HG03108 (cell line): Measurements from ENCODE around the gene IRAK1BP1.
"Not testable (repeated sequence)": the region's sequence is repeated elsewhere in the genome, so short reads cannot be mapped to it uniquely, and the experiment has no call there.

Experiments used
- ATAC-seq: cut with Tn5 transposase; IDR thresholded peaks from one replicate; pipeline ENCODE4 v1.9.1; 2021; ENCODE audit warnings: moderate library complexity; ENCODE audit not compliant: unreplicated experiment

The IRAK1BP1 gene

DNA sequence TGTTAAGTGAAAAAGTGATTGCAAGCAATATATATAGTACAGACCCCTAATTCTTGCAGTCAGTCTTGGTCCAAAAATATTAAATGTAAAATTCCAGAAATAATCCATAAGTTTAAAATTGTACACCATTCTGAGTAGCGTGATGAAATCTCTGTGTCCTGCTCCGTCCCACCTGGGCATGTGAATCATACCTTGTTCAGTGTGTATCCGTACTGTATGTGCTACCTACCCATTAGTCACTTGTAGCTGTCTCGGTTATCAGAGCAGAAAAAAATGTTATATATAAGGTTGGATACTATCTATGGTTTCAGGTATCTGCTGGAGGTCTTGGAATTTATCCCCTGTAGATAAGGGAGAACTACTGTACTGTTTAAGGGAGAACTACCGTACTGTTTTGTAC, 16.3 kb downstream of the IRAK1BP1 start:
- ATAC-seq, result no peak

DNA sequence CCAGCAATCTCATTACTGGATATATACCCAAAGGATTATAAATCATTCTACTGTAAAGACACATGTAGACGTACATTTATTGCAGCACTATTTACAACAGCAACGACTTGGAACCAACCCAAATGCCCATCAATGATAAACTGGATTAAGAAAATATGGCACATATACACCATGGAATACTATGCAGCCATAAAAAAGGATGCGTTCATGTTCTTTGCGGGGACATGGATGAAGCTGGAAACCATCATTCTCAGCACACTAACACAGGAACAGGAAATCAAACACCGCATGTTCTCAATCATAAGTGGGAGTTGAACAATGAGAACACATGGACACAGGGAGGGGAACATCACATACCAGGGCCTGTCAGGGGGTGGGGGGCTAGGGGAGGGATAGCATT, 22.6 kb downstream of the IRAK1BP1 start:
- not testable (repeated sequence) for ATAC-seq

DNA sequence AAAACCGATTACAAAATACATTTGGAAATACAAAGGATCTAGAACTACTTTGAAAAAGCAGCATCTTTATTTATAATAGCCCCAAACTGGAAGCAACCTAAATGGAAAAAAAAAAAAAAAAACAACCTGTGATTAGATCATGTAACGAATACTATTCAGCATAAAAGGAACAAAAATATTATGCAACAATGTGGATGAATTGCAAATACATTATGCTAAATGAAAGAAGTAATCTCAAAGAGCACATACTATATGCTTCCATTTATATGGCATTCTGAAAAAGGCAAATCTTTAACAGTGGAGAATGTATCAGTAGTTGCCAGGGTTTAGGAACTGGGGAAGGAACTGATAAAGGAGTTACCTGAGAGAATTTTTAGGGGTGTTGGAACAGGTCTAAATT, 28.9 kb downstream of the IRAK1BP1 start:
- ATAC-seq, result no peak

DNA sequence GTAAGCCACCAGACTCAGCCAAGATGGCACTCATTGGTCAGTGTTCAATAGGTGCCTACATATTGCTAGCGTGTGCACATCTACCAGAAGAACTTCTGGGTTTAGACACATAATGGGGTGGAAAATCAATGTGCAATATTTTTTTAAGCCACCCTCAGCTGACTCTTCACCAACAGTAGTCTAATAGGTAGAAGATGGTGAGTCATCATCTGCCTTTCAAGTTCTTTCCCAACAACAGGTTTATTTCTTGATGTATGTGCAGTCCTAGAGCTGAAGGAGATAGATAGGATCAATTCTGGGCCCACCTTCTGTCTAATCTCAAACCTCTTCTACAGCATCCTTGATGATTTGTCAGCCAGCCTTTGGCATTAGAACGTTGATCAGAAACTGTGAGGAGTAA, 41.3 kb downstream of the IRAK1BP1 start:
- no peak for ATAC-seq

DNA sequence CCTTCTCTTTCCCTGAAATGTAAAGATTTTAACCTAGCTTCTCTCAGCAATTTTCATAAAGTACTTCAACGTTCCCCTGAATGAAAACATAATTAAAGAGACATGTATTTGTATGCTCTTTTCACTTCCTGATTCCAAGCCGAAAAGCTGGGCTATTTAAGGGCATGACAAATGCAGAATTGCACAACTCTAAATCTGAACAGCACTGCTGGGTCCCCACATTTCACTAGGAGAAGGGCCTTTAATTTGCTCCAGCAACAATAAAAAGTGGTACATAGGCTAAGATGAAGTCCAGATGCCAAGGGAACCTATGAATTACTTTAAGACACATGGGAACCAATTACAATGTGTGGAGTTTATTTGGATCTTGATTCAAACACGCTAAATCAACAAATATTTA, 42.0 kb downstream of the IRAK1BP1 start:
- no peak for ATAC-seq

DNA sequence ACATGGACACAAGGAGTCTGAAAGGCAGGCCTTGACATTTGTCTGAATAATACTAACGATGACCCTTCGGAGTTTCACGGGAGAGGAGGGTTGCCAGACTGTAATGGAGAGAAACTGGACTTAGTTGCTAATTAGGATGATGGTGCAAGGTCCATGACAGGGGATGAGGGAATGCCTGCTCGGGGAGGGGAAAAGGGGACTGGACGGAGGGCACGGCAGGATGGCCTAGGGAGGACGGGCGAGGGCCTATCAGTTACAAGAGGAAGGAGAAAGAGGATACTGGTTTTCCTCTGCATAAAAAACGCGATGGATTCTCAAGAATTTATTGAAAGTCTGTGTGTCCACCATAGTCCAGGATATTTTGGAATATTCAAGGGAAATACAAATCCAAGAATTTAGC, 42.7 kb downstream of the IRAK1BP1 start:
- ATAC-seq, result no peak

DNA sequence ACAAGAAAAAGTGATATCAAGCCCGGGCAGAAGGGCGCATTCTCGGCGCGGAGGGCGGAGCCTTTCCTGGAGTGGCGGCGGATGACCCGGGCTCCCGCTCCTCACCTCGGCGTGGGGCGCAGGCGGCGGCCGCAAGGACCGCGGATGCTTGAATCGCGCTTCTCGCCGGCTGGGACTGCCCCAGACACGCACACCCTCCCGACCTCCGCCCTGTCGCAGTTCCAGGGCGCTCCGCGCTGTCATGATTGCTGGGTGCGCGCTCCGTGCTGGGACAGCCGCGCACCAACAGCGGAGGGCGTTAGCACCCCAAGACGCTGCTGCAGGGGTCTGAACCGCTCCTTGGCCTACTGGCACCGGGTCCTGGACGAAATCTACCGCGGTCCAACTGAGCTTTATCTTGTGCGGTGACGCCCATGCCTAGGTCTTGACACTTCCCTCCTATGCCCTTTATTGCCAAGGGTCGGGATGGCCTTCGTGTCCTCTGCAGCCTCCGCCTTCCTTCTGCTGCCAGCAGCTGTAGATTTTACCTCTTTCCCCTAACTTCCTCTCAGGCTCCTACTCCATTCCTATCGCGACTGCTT, 43.3 kb downstream of the IRAK1BP1 start:
- ATAC-seq, result peak; percentile 60

DNA sequence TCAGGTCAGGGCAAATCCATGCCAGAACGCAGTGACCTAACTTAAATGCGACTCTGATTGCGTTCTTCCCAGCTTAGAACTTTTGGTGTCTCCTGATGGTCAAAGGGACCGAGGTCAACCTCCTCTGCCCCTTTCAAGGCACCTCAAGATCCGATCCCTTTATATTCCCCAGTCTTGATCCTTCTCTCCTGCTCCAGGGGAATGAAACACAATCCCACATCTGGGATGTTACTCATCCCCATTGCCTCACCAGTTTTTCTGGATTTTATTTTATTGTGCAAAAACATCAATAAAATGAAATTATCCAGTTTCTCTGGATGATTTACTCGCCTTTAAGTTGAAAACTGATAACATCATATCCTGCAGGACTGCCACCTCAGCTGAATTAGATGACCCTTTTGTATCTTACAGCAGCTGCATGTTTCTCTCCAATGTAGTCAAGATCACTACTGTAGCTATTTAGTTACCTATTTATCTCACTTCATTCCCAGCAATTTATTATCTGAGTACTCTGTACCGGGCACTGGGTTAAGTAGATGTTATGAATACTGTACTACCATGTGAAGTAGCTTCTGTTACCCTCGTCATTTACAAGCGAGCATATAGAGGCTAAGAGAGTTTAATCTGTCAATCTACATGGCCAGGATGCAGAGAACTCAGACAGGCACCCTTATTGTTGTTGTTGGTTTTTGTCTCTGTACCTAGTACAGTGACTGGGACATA, 44.0 kb downstream of the IRAK1BP1 start:
- ATAC-seq, result no peak

DNA sequence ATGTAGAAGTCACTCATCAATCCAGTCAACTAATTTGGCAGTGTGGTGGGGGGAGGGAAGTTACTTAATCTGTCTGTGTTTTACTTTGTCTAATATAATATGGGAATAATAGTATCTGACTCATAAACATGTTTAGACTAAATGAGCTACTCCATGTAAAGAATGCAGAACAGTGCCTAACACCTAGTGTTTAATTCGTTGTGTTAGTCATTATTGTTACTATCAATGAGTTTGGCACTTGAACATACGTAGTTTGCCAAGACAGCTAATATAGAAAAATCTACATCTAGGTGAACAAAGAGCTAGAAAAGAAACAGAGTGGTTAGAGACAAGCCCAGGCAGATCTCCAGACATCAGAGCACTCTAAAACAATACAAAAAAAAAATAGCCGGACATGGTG, 49.1 kb downstream of the IRAK1BP1 start:
- no peak for ATAC-seq

DNA sequence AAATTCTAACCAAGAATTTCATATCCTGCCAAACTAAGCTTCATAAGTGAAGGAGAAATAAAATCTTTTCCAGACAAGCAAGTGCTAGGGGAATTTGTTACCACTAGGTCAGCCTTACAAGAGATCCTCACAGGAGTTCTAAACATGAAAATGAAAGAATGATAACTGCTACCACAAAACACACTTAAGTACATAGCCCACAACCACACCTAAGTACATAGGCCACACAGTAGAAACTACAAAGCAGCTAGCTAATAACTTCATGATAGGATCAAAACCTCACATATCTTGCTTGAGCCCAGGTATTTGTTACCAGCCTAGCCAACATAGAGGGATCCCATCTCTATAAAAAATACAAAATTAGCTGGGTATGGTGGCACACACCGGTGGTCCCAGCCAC, 50.4 kb downstream of the IRAK1BP1 start:
- no peak for ATAC-seq

DNA sequence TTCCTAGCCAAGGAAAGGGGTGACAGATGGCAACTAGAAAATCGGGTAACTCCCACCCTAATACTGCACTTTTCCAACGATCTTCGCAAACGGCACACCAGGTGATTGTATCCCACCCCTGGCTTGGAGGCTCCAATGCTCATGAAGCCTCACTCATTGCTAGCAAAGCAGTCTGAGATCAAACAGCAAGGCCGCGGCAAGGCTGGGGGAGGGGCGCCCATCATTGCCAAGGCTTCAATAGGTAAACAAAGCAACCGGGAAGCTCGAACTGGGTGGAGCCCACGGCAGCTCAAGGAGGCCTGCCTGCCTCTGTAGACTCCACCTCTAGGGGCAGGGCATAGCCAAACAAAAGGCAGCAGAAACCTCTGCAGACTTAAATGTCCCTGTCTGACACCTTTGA, 53.8 kb downstream of the IRAK1BP1 start:
- not testable (repeated sequence) for ATAC-seq

DNA sequence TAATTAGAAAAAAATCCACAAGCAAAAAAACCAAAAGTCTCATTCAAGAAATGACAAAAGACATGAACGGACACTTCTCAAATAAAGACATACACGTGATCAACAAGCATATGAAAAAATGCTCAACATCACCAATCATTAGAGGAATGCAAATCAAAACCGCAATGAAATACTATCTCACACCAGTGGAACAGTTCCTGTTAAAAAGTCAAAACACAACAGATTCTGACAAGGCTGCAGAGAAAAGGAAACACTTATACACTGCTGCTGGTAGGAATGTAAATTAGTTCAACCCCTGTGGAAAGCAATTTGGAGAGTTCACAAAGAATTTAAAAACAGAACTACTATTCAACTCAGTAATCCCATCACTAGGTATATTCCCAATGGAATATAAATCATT, 58.0 kb downstream of the IRAK1BP1 start:
- no peak for ATAC-seq

DNA sequence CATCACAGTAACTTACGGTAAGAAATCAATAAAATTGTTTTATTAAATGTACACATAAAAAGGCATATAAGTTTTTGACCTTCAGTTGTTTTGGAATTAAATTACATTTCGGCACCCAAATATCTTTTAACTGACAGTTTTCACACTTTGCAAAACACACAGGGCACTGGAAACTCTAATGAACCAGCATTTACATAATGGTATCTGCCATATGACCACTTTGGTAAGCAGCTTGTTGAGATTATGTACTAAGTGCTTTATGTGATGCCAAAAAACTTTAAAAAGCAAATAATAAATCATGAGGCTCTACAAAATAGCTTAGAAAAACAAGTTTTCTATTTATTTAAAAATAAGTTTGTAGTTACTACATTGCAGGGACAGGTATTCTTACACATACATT, 68.2 kb downstream of the IRAK1BP1 start:
- no peak for ATAC-seq

DNA sequence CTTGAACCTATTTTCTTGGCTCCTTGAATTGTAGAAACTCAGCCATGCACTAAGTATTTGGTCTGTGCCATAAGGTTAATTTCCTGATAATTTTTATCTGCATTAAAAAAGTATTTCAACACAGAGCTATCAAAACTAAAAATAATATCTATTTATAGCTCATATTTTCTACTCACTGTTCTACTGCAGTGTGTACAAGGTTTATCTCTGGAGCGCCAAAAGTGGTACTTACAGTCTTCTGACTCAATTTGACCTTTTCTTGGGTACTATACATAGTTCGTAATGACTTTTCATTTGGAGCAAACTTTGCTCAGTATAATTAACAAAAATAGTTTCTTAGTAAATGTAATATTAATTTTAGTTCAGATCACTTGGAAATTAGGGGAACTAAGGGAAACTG, 69.2 kb downstream of the IRAK1BP1 start:
- no peak for ATAC-seq

DNA sequence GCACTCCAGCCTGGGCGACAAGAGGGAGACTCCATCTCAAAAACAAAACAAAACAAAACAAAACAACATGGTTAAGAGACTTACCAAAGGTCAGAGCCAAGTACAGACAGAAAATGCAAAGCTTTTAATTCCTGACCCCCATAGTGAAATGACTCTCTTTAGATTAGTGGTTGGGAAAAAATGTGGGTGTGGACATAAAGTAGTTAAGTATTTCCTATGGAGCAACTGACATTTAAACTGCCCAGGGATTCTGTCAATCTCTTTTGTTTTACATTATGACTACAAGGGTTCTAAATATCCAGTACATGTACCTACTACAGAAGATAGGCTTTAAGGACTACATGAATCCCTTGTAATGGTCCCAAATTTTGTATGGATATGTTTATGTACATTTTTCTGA, 75.1 kb downstream of the IRAK1BP1 start:
- ATAC-seq, result no peak

DNA sequence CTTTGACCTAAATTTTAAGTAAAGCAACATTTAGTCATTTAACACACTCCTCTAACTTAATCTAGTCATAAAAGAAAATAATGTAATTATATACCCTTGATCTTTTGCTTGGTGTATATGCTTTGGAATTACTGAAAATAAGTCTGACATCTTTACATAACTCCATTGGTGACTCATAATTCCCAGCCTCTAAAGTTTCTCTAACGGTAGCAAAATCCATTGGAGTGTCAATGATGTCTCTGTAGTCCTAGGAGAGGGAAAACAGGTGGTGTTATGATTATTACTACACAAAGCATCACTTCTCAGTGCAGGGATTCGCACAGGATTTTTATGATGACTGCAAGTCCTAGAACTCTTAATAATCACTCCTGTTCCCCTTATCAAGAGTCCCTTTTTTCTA, 80.2 kb downstream of the IRAK1BP1 start:
- no peak for ATAC-seq

DNA sequence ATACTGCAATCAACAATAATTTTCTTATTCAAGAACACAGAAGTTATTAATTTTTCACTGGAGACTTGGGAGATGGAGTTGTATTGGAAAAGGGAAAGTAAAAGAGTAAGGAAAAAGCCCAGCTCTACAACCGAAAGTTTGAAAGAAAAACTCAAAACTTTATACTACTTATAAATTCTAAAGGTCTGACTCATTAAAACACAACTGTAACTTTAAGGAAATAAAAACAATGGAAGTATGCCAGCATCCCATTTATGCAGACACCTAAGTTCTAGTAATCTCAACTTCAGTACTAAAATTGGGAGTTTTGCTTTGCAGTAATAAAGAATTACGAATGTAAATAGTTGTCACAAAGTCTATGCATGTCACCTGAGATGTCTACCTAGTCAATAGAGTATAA, 80.6 kb downstream of the IRAK1BP1 start:
- no peak for ATAC-seq

DNA sequence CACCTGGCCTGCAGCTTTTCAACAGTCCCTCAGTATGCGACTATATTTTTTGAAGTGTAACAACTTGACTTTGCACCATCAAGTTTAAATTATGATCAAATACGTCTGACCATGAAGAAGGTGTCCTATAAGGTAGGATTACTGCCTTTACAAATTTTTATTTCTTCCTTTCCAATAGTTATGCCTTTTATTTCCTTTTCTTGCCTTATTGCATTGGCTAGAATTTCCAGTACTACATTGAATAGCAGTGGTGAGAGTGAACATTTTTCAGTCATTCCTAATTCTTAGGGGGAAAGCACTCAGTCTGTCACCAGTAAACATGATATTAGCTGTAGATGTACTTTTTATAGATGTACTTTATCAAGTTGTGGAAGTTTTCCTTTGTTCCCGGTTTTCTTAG, 81.4 kb downstream of the IRAK1BP1 start:
- ATAC-seq, result no peak

DNA sequence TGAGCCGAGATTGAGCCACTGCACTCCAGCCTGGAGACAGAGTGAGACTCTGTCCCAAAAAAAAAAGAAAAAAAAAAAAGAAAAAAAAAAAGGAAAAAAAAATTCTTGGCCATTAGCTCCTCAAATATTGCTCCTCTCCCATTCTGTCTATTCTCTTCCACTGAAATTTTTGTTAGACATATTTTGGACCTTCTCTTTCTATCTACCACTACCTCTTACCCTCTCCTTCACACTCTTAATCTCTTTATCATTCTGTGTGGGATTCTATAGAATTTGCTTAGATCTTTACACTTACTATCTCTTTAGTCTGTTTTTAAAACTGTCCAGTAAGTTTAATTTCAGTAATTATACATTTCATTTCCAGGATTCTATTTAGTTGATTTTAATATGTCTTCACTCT, 85.0 kb downstream of the IRAK1BP1 start:
- no peak for ATAC-seq
